ENCODE data around the gene ITGA5. TPM values are rescaled to one million over a fixed set of nuclear protein-coding genes. Genes with fewer than 3 reads are reported as not detected.

ITGA5 gene
- total RNA-seq, 1 donor from 2014 or later, result 1.8 TPM

GRCh38 chr12:54394281-54394719 is 24.8 kb downstream of the ITGA5 start:
- H3K27me3 Mint-ChIP-seq (ENCODE audit: unreplicated experiment), result peaks cover 5% of the 10 kb centered on the region
- peak; percentile 86 for TF ChIP-seq CTCF (IDR thresholded peaks at IDR 0.05; ENCODE audit: partially characterized antibody, unreplicated experiment)
- no peaks in the 10 kb centered on the region for H3K36me3 Mint-ChIP-seq (ENCODE audit: unreplicated experiment)
- H3K4me1 Mint-ChIP-seq (ENCODE audit: low read depth, unreplicated experiment), result peaks cover 26% of the 10 kb centered on the region
- H3K4me3 Mint-ChIP-seq (ENCODE audit: unreplicated experiment), result peak overlapping the region; percentile 65
- DNase-seq, result peak; percentile 71
- H3K27ac Mint-ChIP-seq (ENCODE audit: unreplicated experiment), result peak overlapping the region; percentile 77
- H3K9me3 Mint-ChIP-seq (ENCODE audit: unreplicated experiment), result peaks cover 6% of the 10 kb centered on the region

GRCh38 chr12:54393743-54394142 is 25.3 kb downstream of the ITGA5 start:
- H3K36me3 Mint-ChIP-seq (ENCODE audit: unreplicated experiment), result no peaks in the 10 kb centered on the region
- H3K9me3 Mint-ChIP-seq (ENCODE audit: unreplicated experiment), result peaks cover 6% of the 10 kb centered on the region
- H3K27me3 Mint-ChIP-seq (ENCODE audit: unreplicated experiment), result peaks cover 5% of the 10 kb centered on the region
- peak overlapping the region; percentile 77 for H3K27ac Mint-ChIP-seq (ENCODE audit: unreplicated experiment)
- peak overlapping the region; percentile 65 for H3K4me3 Mint-ChIP-seq (ENCODE audit: unreplicated experiment)
- TF ChIP-seq CTCF (IDR thresholded peaks at IDR 0.05; ENCODE audit: partially characterized antibody, unreplicated experiment), result no peak
- no peak for DNase-seq
- H3K4me1 Mint-ChIP-seq (ENCODE audit: low read depth, unreplicated experiment), result peaks cover 25% of the 10 kb centered on the region

- Mint-ChIP-seq H3K4me3 (ENCODE audit: unreplicated experiment) (peak overlapping the region; percentile 65), H3K4me1 (ENCODE audit: low read depth, unreplicated experiment) (peaks cover 28% of the 10 kb centered on the region), H3K27me3 (ENCODE audit: unreplicated experiment) (peaks cover 5% of the 10 kb centered on the region), H3K9me3 (ENCODE audit: unreplicated experiment) (peaks cover 6% of the 10 kb centered on the region), H3K36me3 (ENCODE audit: unreplicated experiment) (no peaks in the 10 kb centered on the region), H3K27ac (ENCODE audit: unreplicated experiment) (peak overlapping the region; percentile 77)
- DNase-seq, result peak; percentile 69
- TF ChIP-seq CTCF (IDR thresholded peaks at IDR 0.05; ENCODE audit: partially characterized antibody, unreplicated experiment), result no peak
Measured at GRCh38 chr12:54393207-54393609, 25.9 kb downstream of the ITGA5 start.

- Mint-ChIP-seq H3K36me3 (ENCODE audit: unreplicated experiment) (no peaks in the 10 kb centered on the region), H3K4me3 (ENCODE audit: unreplicated experiment) (peak overlapping the region; percentile 87), H3K27ac (ENCODE audit: unreplicated experiment) (peak overlapping the region; percentile 77), H3K9me3 (ENCODE audit: unreplicated experiment) (peaks cover 8% of the 10 kb centered on the region), H3K27me3 (ENCODE audit: unreplicated experiment) (peaks cover 7% of the 10 kb centered on the region), H3K4me1 (ENCODE audit: low read depth, unreplicated experiment) (peaks cover 32% of the 10 kb centered on the region)
- no peak for TF ChIP-seq CTCF (IDR thresholded peaks at IDR 0.05; ENCODE audit: partially characterized antibody, unreplicated experiment)
- DNase-seq, result no peak
Measured at GRCh38 chr12:54392485-54393206, 26.4 kb downstream of the ITGA5 start.

Data from glutamatergic neuron (in vitro differentiated cells).